Loucy (cell line): ENCODE measurements around the gene RERE.

ENCODE experiments used
- CTCF ChIP-seq: fragments of 200-600 bp; sonication (generic); conservative IDR thresholded peaks from 2 replicates; pipeline ENCODE4 v1.5.1; 2014; ENCODE audit warnings: mild to moderate bottlenecking, antibody characterized with exemption, low read length
- EZH2phosphoT487 ChIP-seq: fragments of 200-600 bp; IDR thresholded peaks from 2 replicates; pipeline ENCODE4 v1.6.1; 2018; ENCODE audit warnings: antibody characterized with exemption, mild to moderate bottlenecking, moderate library complexity, borderline replicate concordance

- TF ChIP-seq EZH2phosphoT487 (no peak), CTCF (no peak)
Measured at GRCh38 chr1:8544644-8545043, 272.8 kb downstream of the RERE start.
